ENCODE results near the gene DCBLD2.

- TF ChIP-seq CTCF (conservative IDR thresholded peaks at IDR 0.05; ENCODE audit: low read depth, low read length) (no peak), EZH2 (IDR thresholded peaks at IDR 0.05; ENCODE audit: low read length, unreplicated experiment) (no peak)
These were observed 125.9 kb downstream of the DCBLD2 start for GRCh38 chr3:98775459-98776139.
